ENCODE data around the gene MAFB. TPM values are rescaled to one million over a fixed set of nuclear protein-coding genes. Genes with fewer than 3 reads are reported as not detected.

The MAFB gene
- total and polyA plus RNA-seq, 2 donors from 2014 or later = 10.4 to 39.6 TPM

- Histone ChIP-seq H3K27me3 (ENCODE audit: control insufficient read depth, insufficient read depth, low read length) (no peaks in the 10 kb centered on the region), H3K4me1 (ENCODE audit: control insufficient read depth in 2 of 3, insufficient read depth in 2 of 3, low read depth in 1 of 3, low read length in 3 of 3) (no peaks in the 10 kb centered on the region), H3K9ac (ENCODE audit: low read length in 3 of 3) (no peak overlapping the region), H3K9me3 (ENCODE audit: control insufficient read depth in 2 of 3, insufficient read depth in 1 of 3, low read length in 3 of 3) (peaks cover 0 to 2% (median 0%) of the 10 kb centered on the region in 3 donors), H3K36me3 (ENCODE audit: control insufficient read depth in 2 of 3, insufficient read depth in 3 of 3, low read length in 3 of 3) (no peaks in the 10 kb centered on the region), H3K4me3 (ENCODE audit: low read length in 3 of 3) (no peak overlapping the region), H3K27ac (ENCODE audit: low read depth in 2 of 2, low read length in 2 of 2) (no peak overlapping the region)
- TF ChIP-seq CTCF (IDR thresholded peaks at IDR 0.05; ENCODE audit: borderline replicate concordance, extremely low read depth, insufficient read depth) = no peak
- intact Hi-C loops (cut with DNase I) = no loop called here
- no peak for DNase-seq
- no peak for FAIRE-seq
Measured at GRCh38 chr20:40668449-40669228, 20.4 kb downstream of the MAFB start.

- Histone ChIP-seq H3K4me1 (ENCODE audit: control insufficient read depth in 2 of 3, insufficient read depth in 2 of 3, low read depth in 1 of 3, low read length in 3 of 3) (no peaks in the 10 kb centered on the region), H3K9ac (ENCODE audit: low read length in 3 of 3) (no peak overlapping the region), H3K27me3 (ENCODE audit: control insufficient read depth, insufficient read depth, low read length) (no peaks in the 10 kb centered on the region), H3K9me3 (ENCODE audit: control insufficient read depth in 2 of 3, insufficient read depth in 1 of 3, low read length in 3 of 3) (peaks cover 0 to 2% (median 0%) of the 10 kb centered on the region in 3 donors), H3K36me3 (ENCODE audit: control insufficient read depth in 2 of 3, insufficient read depth in 3 of 3, low read length in 3 of 3) (no peaks in the 10 kb centered on the region), H3K27ac (ENCODE audit: low read depth in 2 of 2, low read length in 2 of 2) (no peak overlapping the region), H3K4me3 (ENCODE audit: low read length in 3 of 3) (peak overlapping the region in 1 of 3 donors; percentile 12)
- intact Hi-C loops (cut with DNase I) = no loop called here
- no peak for FAIRE-seq
- DNase-seq = no peak
- no peak for TF ChIP-seq CTCF (IDR thresholded peaks at IDR 0.05; ENCODE audit: borderline replicate concordance, extremely low read depth, insufficient read depth)
Measured at GRCh38 chr20:40667503-40667902, 21.5 kb downstream of the MAFB start.

- Histone ChIP-seq H3K9me3 (ENCODE audit: control insufficient read depth in 2 of 3, insufficient read depth in 1 of 3, low read length in 3 of 3) (peaks cover 0 to 2% (median 0%) of the 10 kb centered on the region in 3 donors), H3K27ac (ENCODE audit: low read depth in 2 of 2, low read length in 2 of 2) (no peak overlapping the region), H3K4me3 (ENCODE audit: low read length in 3 of 3) (no peak overlapping the region), H3K9ac (ENCODE audit: low read length in 3 of 3) (no peak overlapping the region), H3K36me3 (ENCODE audit: control insufficient read depth in 2 of 3, insufficient read depth in 3 of 3, low read length in 3 of 3) (no peaks in the 10 kb centered on the region), H3K27me3 (ENCODE audit: control insufficient read depth, insufficient read depth, low read length) (no peaks in the 10 kb centered on the region), H3K4me1 (ENCODE audit: control insufficient read depth in 2 of 3, insufficient read depth in 2 of 3, low read depth in 1 of 3, low read length in 3 of 3) (no peaks in the 10 kb centered on the region)
- no peak for TF ChIP-seq CTCF (IDR thresholded peaks at IDR 0.05; ENCODE audit: borderline replicate concordance, extremely low read depth, insufficient read depth)
- FAIRE-seq = no peak
- DNase-seq = no peak
- intact Hi-C loops (cut with DNase I) = no loop called here
Measured at GRCh38 chr20:40666336-40666735, 22.7 kb downstream of the MAFB start.

All from kidney (tissue), 14 donors.